ENCODE results near the gene ZNF581. TPM values are rescaled to one million over a fixed set of nuclear protein-coding genes. Genes with fewer than 3 reads are reported as not detected.

ZNF581 gene
- total RNA-seq, 2 donors from 2014 or later = 6.7 to 23.8 TPM

DNA sequence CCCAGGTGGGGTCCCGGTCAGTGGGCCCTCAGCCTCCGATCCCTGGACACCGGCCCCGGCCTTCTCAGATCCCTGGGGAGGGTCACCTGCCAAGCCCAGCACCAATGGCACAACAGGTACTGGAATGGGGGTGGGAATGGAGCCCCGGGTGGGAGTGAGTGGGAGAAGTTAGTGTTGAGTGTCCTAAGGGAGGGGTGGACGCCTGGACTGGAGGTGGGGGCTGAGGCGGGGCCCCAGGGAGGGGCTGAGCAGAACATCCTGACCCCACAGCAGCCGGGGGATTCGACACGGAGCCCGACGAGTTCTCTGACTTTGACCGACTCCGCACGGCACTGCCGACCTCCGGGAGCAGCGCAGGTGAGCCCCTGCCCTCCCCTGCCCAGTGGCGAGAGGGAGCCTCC, 49.2 kb downstream of the ZNF581 start:
- ATAC-seq (ENCODE audit: insufficient number of reproducible peaks, low FRiP score, low read depth) (no peak), DNase-seq (ENCODE audit: low spot score) (no peak)
- Histone ChIP-seq H3K36me3 (peaks cover 77% of the 10 kb centered on the region), H3K4me3 (no peak overlapping the region), H3K27ac (no peak overlapping the region), H3K27me3 (replicated peaks; ENCODE audit: insufficient read depth) (no peaks in the 10 kb centered on the region), H3K9me3 (no peaks in the 10 kb centered on the region), H3K4me1 (ENCODE audit: control insufficient read depth in 1 of 2, low read depth in 2 of 2) (no peaks in the 10 kb centered on the region)
- TF ChIP-seq, protein P1, sequence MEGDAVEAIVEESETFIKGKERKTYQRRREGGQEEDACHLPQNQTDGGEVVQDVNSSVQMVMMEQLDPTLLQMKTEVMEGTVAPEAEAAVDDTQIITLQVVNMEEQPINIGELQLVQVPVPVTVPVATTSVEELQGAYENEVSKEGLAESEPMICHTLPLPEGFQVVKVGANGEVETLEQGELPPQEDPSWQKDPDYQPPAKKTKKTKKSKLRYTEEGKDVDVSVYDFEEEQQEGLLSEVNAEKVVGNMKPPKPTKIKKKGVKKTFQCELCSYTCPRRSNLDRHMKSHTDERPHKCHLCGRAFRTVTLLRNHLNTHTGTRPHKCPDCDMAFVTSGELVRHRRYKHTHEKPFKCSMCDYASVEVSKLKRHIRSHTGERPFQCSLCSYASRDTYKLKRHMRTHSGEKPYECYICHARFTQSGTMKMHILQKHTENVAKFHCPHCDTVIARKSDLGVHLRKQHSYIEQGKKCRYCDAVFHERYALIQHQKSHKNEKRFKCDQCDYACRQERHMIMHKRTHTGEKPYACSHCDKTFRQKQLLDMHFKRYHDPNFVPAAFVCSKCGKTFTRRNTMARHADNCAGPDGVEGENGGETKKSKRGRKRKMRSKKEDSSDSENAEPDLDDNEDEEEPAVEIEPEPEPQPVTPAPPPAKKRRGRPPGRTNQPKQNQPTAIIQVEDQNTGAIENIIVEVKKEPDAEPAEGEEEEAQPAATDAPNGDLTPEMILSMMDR (IDR thresholded peaks at IDR 0.05) = no peak

DNA sequence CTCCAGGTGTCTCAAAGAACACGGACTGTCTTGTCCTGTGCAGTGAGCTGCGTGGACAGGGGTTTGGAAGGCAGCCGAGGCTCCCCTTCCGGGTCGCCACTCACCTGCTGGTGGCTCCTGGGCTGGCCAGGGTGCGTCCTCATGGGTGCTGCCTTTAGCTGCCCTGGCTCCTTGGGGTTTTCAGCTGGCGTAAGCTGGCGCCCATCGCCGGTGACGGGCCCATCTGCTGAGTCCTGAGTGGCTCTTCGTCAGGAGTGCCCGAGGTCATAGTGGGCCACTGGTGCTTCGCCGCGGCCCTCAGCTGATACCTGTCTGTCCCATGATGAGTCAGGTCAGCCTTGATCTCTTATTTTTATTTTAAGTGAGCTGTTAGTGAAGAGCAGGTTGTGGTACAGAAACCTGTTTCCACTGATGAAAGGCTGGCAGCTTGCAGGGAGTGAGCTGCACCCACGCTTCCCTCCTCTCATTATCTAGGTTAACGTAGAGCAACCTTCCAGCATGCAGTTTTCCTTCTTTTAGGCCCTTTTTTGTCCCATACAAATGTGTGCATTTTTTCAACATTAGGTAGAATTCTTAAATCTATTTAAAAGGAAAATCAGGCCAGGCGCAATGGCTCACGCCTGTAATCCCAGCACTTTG, 50.0 kb downstream of the ZNF581 start:
- peaks cover 71% of the 10 kb centered on the region for H3K36me3 ChIP-seq
- no peak for ATAC-seq (ENCODE audit: insufficient number of reproducible peaks, low FRiP score, low read depth)
- no peaks in the 10 kb centered on the region for H3K4me1 ChIP-seq (ENCODE audit: control insufficient read depth in 1 of 2, low read depth in 2 of 2)
- DNase-seq (ENCODE audit: low spot score) = no peak
- H3K4me3 ChIP-seq = no peak overlapping the region
- H3K27me3 ChIP-seq (replicated peaks; ENCODE audit: insufficient read depth) = no peaks in the 10 kb centered on the region
- H3K9me3 ChIP-seq = no peaks in the 10 kb centered on the region
- no peak overlapping the region for H3K27ac ChIP-seq
- TF ChIP-seq, protein P1 (IDR thresholded peaks at IDR 0.05) = no peak

DNA sequence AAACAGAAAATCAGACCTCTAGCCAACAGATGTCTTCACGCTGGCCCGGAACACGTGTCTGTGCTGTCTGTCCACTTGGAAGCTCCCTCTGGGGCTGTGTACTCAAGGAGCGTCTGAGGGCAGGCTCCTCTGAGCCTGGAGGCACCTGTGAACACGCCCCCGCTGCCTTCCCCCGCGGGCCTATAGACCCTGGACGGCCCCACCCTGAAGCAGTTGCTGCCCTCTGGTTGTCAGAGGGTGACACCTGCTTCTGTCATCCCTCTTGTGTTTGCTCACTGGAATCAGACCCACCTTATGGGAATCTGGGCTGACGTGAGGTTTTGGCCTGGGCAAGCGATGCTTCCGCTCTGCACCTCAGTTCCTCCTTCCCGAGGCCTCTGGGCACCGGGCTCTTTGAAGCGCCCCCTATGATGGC, 50.8 kb downstream of the ZNF581 start:
- peaks cover 63% of the 10 kb centered on the region for H3K36me3 ChIP-seq

DNA sequence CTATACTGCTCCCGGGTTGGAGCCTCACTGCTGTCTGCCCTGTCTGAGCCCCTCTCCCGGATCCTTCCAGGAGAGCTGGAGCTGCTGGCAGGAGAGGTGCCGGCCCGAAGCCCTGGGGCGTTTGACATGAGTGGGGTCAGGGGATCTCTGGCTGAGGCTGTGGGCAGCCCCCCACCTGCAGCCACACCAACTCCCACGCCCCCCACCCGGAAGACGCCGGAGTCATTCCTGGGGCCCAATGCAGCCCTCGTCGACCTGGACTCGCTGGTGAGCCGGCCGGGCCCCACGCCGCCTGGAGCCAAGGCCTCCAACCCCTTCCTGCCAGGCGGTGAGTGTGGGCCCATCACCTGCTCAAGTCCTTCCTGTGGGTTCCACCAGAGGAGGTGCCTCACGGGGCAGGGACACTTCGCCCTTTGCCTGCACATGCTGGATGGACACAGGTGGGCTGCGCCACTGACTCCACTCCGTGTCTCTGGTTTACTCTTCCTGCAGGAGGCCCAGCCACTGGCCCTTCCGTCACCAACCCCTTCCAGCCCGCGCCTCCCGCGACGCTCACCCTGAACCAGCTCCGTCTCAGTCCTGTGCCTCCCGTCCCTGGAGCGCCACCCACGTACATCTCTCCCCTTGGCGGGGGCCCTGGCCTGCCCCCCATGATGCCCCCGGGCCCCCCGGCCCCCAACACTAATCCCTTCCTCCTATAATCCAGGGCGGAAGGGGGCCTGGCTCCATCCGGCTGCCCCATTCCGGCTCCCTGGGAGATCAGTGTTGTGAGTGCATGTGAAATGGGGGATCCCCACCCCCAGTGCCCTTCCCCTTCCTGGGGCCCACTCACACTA, 51.4 kb downstream of the ZNF581 start:
- ATAC-seq (ENCODE audit: insufficient number of reproducible peaks, low FRiP score, low read depth) = no peak
- Histone ChIP-seq H3K4me3 (no peak overlapping the region), H3K4me1 (ENCODE audit: control insufficient read depth in 1 of 2, low read depth in 2 of 2) (no peaks in the 10 kb centered on the region), H3K27me3 (replicated peaks; ENCODE audit: insufficient read depth) (no peaks in the 10 kb centered on the region), H3K36me3 (peaks cover 57% of the 10 kb centered on the region), H3K9me3 (no peaks in the 10 kb centered on the region), H3K27ac (no peak overlapping the region)
- TF ChIP-seq, protein P1 (IDR thresholded peaks at IDR 0.05) = no peak
- no peak for DNase-seq (ENCODE audit: low spot score)

More for the DNA sequence above, 50.8 kb downstream of the ZNF581 start:
- TF ChIP-seq, protein P1 (IDR thresholded peaks at IDR 0.05) = no peak
- DNase-seq (ENCODE audit: low spot score) (no peak), ATAC-seq (ENCODE audit: insufficient number of reproducible peaks, low FRiP score, low read depth) (no peak)
- Histone ChIP-seq H3K4me1 (ENCODE audit: control insufficient read depth in 1 of 2, low read depth in 2 of 2) (no peaks in the 10 kb centered on the region), H3K9me3 (no peaks in the 10 kb centered on the region), H3K4me3 (no peak overlapping the region), H3K27ac (no peak overlapping the region), H3K27me3 (replicated peaks; ENCODE audit: insufficient read depth) (no peaks in the 10 kb centered on the region)

Other genes starting within 250 kb of the ZNF581 start
- gene UBE2S, start 235.9 kb upstream of the ZNF581 start, total RNA-seq = 10 to 100 TPM; 16.3 to 17.9 TPM
- not detected for gene SHISA7, start 200.3 kb upstream of the ZNF581 start, total RNA-seq
- gene ISOC2, start 182.0 kb upstream of the ZNF581 start, total RNA-seq = 10 to 100 TPM; 18.8 to 27.4 TPM
- not detected for gene C19orf85, start 178.9 kb upstream of the ZNF581 start, total RNA-seq
- gene ZNF628, start 167.0 kb upstream of the ZNF581 start, total RNA-seq = 1 to 10 TPM; 3.5 to 7.2 TPM
- 1 to 10 TPM; 3.4 to 3.8 TPM for gene NAT14, start 158.5 kb upstream of the ZNF581 start, total RNA-seq
- gene SSC5D, start 155.2 kb upstream of the ZNF581 start, total RNA-seq = 10 to 100 TPM in 1 of 2 donors, 1 to 10 TPM in 1; 4.3 to 58.3 TPM
- not detected for gene SBK2, start 106.5 kb upstream of the ZNF581 start, total RNA-seq
- not detected for gene SBK3, start 98.1 kb upstream of the ZNF581 start, total RNA-seq
- gene ZNF579, start 62.8 kb upstream of the ZNF581 start, total RNA-seq = 1 to 10 TPM; 2.4 to 3.9 TPM
- 10 to 100 TPM in 1 of 2 donors, 1 to 10 TPM in 1; 9.5 to 17.3 TPM for gene FIZ1, start 44.1 kb upstream of the ZNF581 start, total RNA-seq
- gene ZNF524, start 43.4 kb upstream of the ZNF581 start, total RNA-seq = 10 to 100 TPM; 21.7 to 26.4 TPM
- gene ZNF865, start 38.0 kb upstream of the ZNF581 start, total RNA-seq = 10 to 100 TPM; 11.9 to 14.5 TPM
- 10 to 100 TPM in 1 of 2 donors, 1 to 10 TPM in 1; 8.5 to 13.0 TPM for gene ZNF784, start 19.1 kb upstream of the ZNF581 start, total RNA-seq
- gene ZNF580, start 2.6 kb upstream of the ZNF581 start, total RNA-seq = 10 to 100 TPM; 46.0 to 65.5 TPM
- gene CCDC106, start 4.6 kb downstream of the ZNF581 start, total RNA-seq = 10 to 100 TPM; 10.5 to 14.8 TPM
- gene U2AF2, start 11.4 kb downstream of the ZNF581 start, total RNA-seq = 100 to 1,000 TPM in 1 of 2 donors, 10 to 100 TPM in 1; 77.3 to 106 TPM
- gene EPN1, start 31.6 kb downstream of the ZNF581 start, total RNA-seq = 10 to 100 TPM; 91.3 to 93.5 TPM
- not detected for gene NLRP9, start 94.8 kb downstream of the ZNF581 start, total RNA-seq
- not detected for gene RFPL4A, start 115.4 kb downstream of the ZNF581 start, total RNA-seq
- gene RFPL4AL1, start 125.5 kb downstream of the ZNF581 start, total RNA-seq = not detected
- gene NLRP11, start 188.3 kb downstream of the ZNF581 start, total RNA-seq = not detected
- not detected for gene NLRP4, start 192.9 kb downstream of the ZNF581 start, total RNA-seq

Measured in thoracic aorta (tissue), 2 donors.